Stimulated activated CD8-positive, alpha-beta memory T cell treated with anti-CD3 and anti-CD28 coated beads, Interleukin-7, amount 100 ng/mL, for 4 hours (primary cell): ENCODE measurements around the gene BEGAIN.

ENCODE experiments used
- DNase-seq, 2 donors: peaks; one replicate each; pipeline ENCODE4 v3.0.0-alpha.2; 2020; ENCODE audit warnings: low read depth in 2 of 2

Gene BEGAIN

GRCh38 chr14:100536721-100537445, 50.3 kb downstream of the BEGAIN start:
- no peak for DNase-seq

GRCh38 chr14:100536121-100536510, 51.1 kb downstream of the BEGAIN start:
- no peak for DNase-seq

- DNase-seq: no peak
These were observed 51.7 kb downstream of the BEGAIN start for GRCh38 chr14:100535287-100536120.

- DNase-seq: no peak
These were observed 52.5 kb downstream of the BEGAIN start for GRCh38 chr14:100534528-100535286.

- DNase-seq: no peak
These were observed 53.3 kb downstream of the BEGAIN start for GRCh38 chr14:100533656-100534485.

- no peak for DNase-seq
These were observed 54.1 kb downstream of the BEGAIN start for GRCh38 chr14:100532906-100533655.

- no peak for DNase-seq
These were observed 54.9 kb downstream of the BEGAIN start for GRCh38 chr14:100532154-100532861.

- DNase-seq: no peak
These were observed 55.8 kb downstream of the BEGAIN start for GRCh38 chr14:100531152-100532121.

GRCh38 chr14:100530270-100531072, 56.7 kb downstream of the BEGAIN start:
- no peak for DNase-seq

GRCh38 chr14:100529561-100530031, 57.6 kb downstream of the BEGAIN start:
- DNase-seq: no peak

- DNase-seq: no peak
These were observed 58.2 kb downstream of the BEGAIN start for GRCh38 chr14:100528962-100529560.

- no peak for DNase-seq
These were observed 60.6 kb downstream of the BEGAIN start for GRCh38 chr14:100526632-100527031.

- DNase-seq: no peak
These were observed 61.2 kb downstream of the BEGAIN start for GRCh38 chr14:100526057-100526456.

GRCh38 chr14:100525615-100526014, 61.6 kb downstream of the BEGAIN start:
- DNase-seq: no peak

- DNase-seq: no peak
These were observed 62.3 kb downstream of the BEGAIN start for GRCh38 chr14:100524933-100525243.

- DNase-seq: no peak
These were observed 62.8 kb downstream of the BEGAIN start for GRCh38 chr14:100524233-100524932.

- DNase-seq: no peak
These were observed 63.4 kb downstream of the BEGAIN start for GRCh38 chr14:100523843-100524169.
